Activated T-cell treated with anti-CD3 and anti-CD28 coated beads for 4 hours (primary cell): ENCODE measurements around the gene AFF1.
"Not testable (repeated sequence)": the region's sequence is repeated elsewhere in the genome, so short reads cannot be mapped to it uniquely, and the experiment has no call there.

Experiments
- DNase-seq: peaks from one replicate; pipeline ENCODE4 v3.0.0-alpha.2; 2020

AFF1 gene

GRCh38 chr4:87017580-87018342, 83.0 kb downstream of the AFF1 start:
- DNase-seq, result no peak

GRCh38 chr4:87018753-87019152, 83.9 kb downstream of the AFF1 start:
- DNase-seq, result no peak

GRCh38 chr4:87019246-87019791, 84.5 kb downstream of the AFF1 start:
- no peak for DNase-seq

- no peak for DNase-seq
Measured at GRCh38 chr4:87019898-87020297, 85.1 kb downstream of the AFF1 start.

GRCh38 chr4:87024201-87024600, 89.4 kb downstream of the AFF1 start:
- no peak for DNase-seq

- no peak for DNase-seq
Measured at GRCh38 chr4:87025023-87025613, 90.3 kb downstream of the AFF1 start.

- DNase-seq, result no peak
Measured at GRCh38 chr4:87025614-87026041, 90.8 kb downstream of the AFF1 start.

GRCh38 chr4:87026800-87027495, 92.1 kb downstream of the AFF1 start:
- DNase-seq, result no peak

- no peak for DNase-seq
Measured at GRCh38 chr4:87029356-87029755, 94.5 kb downstream of the AFF1 start.

GRCh38 chr4:87030124-87030523, 95.3 kb downstream of the AFF1 start:
- DNase-seq, result no peak

GRCh38 chr4:87030755-87031441, 96.1 kb downstream of the AFF1 start:
- DNase-seq, result no peak

GRCh38 chr4:87031920-87032319, 97.1 kb downstream of the AFF1 start:
- DNase-seq, result no peak

GRCh38 chr4:87032884-87033533, 98.2 kb downstream of the AFF1 start:
- no peak for DNase-seq

- no peak for DNase-seq
Measured at GRCh38 chr4:87033902-87034301, 99.1 kb downstream of the AFF1 start.

- no peak for DNase-seq
Measured at GRCh38 chr4:87034527-87034926, 99.7 kb downstream of the AFF1 start.

- DNase-seq, result no peak
Measured at GRCh38 chr4:87035881-87036509, 101.2 kb downstream of the AFF1 start.

- no peak for DNase-seq
Measured at GRCh38 chr4:87036713-87037112, 101.9 kb downstream of the AFF1 start.

- DNase-seq, result not testable (repeated sequence)
Measured at GRCh38 chr4:87037171-87037570, 102.4 kb downstream of the AFF1 start.

GRCh38 chr4:87037671-87038334, 103.0 kb downstream of the AFF1 start:
- DNase-seq, result no peak

- no peak for DNase-seq
Measured at GRCh38 chr4:87038837-87039615, 104.2 kb downstream of the AFF1 start.

GRCh38 chr4:87041141-87041540, 106.3 kb downstream of the AFF1 start:
- no peak for DNase-seq
